Activated T-helper 1 cell treated with anti-CD3 and anti-CD28 coated beads, Interleukin-12 subunit alpha, Interleukin-12 subunit beta, Interleukin-2, Interleukin-4 antibody, amounts not matched to agents 30 ng/mL and 10 ng/mL and 1 ng/mL, durations not matched to agents 14 hours and 24 hours and 36 hours (primary cell): ENCODE data around the gene LYPD8. TPM values are rescaled to one million over a fixed set of nuclear protein-coding genes. Genes with fewer than 3 reads are reported as not detected.

Source experiments
- DNase-seq: peaks from one replicate; pipeline ENCODE4 v3.0.0; 2021; ENCODE audit warnings: low spot score
- H3K27ac Mint-ChIP-seq: one replicate; pipeline ENCODE4 v1.8.0; 2021; ENCODE audit warnings: mild to moderate bottlenecking, mixed read lengths
- H3K27me3 Mint-ChIP-seq: one replicate; pipeline ENCODE4 v1.8.0; 2022; ENCODE audit warnings: mild to moderate bottlenecking, moderate library complexity, mixed read lengths; ENCODE audit not compliant: insufficient read depth
- H3K36me3 Mint-ChIP-seq: one replicate; pipeline ENCODE4 v1.8.0; 2021; ENCODE audit warnings: low read depth, mixed read lengths
- H3K4me1 Mint-ChIP-seq: one replicate; pipeline ENCODE4 v1.8.0; 2021; ENCODE audit warnings: low read depth, mixed read lengths
- H3K4me3 Mint-ChIP-seq: one replicate; pipeline ENCODE4 v1.8.0; 2021; ENCODE audit warnings: mild to moderate bottlenecking, moderate library complexity, mixed read lengths
- H3K9me3 Mint-ChIP-seq: one replicate; pipeline ENCODE4 v1.8.0; 2021; ENCODE audit warnings: mixed read lengths
- intact Hi-C: fragments of 100-400 bp; cut with micrococcal nuclease; formaldehyde crosslinking; loops from one replicate; pipeline ENCODE4 v1.15.1; 2024
- total RNA-seq: library from RNA; stranded (reverse); gene quantifications from 2 replicates; pipeline ENCODE4 v1.2.3, GENCODE V29; 2022

LYPD8 gene
- total RNA-seq, 1 donor from 2014 or later, result not detected

DNA sequence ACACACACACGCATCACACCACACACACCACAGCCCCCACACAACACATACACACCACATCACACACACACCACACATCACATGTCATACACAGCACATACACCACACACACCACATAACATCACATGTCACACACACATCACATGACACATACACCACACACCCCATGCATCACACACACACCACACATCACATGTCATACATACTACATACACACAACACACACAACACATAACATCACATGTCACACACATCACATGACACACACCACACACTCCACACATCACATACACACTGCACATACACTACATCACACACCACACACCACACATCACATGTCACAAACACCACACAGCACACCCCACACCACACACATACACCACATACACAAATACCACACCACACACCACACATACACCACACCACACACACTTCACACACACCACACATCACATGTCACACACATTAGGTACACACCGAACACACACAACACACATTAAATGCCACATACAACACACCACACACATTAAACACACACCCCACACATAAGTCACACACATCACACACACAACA, 1.8 kb downstream of the LYPD8 start:
- H3K4me1 Mint-ChIP-seq, result no peaks in the 10 kb centered on the region
- no peak for DNase-seq
- H3K36me3 Mint-ChIP-seq, result no peaks in the 10 kb centered on the region
- intact Hi-C loops, result no loop called here
- no peaks in the 10 kb centered on the region for H3K27me3 Mint-ChIP-seq
- H3K9me3 Mint-ChIP-seq, result no peaks in the 10 kb centered on the region
- no peak overlapping the region for H3K27ac Mint-ChIP-seq
- H3K4me3 Mint-ChIP-seq, result no peak overlapping the region

DNA sequence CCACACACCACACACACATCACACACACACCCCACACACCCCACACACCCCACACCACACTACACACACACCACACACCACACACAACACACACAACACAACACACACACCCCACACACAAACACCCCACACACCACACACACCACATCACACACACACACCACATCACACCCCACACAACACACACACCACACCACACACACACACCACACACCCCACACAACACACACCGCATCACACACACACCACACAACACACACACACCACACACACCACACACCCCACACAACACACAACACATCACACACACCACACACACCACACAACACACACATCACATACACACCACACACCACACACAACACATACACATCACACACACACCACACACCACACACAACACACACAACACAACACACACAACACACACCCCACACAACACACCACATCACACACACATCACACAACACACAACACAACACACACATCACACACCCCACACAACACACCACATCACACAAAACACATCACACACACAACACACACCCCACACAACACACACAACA, 2.4 kb downstream of the LYPD8 start:
- H3K9me3 Mint-ChIP-seq, result no peaks in the 10 kb centered on the region
- intact Hi-C loops, result no loop called here
- DNase-seq, result no peak

DNA sequence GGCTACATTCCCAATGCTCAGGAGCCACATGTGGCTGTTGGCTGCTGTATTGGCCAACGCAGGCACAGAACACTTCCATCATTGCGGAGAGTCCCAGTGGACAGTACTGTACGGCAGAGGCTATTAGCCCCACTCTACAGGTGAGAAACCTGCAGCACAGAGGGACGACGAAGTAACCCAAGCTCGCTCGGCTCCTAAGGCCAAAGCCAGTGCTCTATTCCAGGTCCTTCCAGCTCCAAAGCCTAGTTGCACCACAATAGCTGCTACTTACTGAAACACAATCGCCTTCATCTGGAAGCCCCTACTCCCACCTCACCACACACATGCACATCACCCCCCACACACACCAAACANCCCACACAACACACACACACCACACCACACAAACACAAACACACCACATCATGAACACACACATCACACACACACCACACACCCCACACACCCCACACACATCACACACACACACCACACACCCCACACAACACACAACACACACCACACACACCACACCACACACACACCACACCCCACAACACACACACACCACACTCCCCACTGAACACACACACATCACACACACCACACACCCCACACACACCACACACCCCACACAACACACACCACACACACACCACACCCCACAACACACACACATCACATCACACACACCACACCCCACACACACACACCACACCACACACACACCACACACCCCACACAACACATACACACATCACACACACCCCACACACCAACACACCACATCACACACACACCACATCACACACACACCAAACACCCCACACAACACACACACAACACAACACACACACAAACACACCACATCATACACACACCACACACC, 3.2 kb downstream of the LYPD8 start:
- Mint-ChIP-seq H3K36me3 (no peaks in the 10 kb centered on the region), H3K4me3 (no peak overlapping the region), H3K4me1 (no peaks in the 10 kb centered on the region), H3K27me3 (no peaks in the 10 kb centered on the region), H3K27ac (no peak overlapping the region), H3K9me3 (no peaks in the 10 kb centered on the region)
- no peak for DNase-seq
- intact Hi-C loops, result no loop called here

More for the DNA sequence above, 2.4 kb downstream of the LYPD8 start:
- Mint-ChIP-seq H3K27ac (no peak overlapping the region), H3K4me1 (no peaks in the 10 kb centered on the region), H3K36me3 (no peaks in the 10 kb centered on the region), H3K4me3 (no peak overlapping the region), H3K27me3 (no peaks in the 10 kb centered on the region)

DNA sequence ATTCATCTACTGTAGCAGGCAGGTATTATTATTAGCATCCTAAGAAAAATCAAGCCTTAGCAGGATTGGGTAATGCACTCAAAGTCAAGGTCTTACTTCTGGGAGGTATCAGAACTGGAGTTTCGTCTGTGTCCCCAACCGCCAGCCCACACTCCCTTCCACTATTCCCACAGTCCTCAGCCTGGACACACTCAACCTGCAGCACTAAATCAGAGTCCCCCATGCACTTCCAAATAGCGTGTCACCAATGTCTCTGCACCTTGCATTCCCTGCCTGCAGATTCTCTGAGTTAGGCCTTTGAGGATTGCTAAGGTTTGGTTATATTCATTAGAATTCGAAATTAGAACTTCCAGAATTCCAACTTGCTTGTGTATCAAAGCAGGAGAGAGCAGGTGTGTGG, 3.9 kb downstream of the LYPD8 start:
- intact Hi-C loops, result no loop called here
- H3K4me3 Mint-ChIP-seq, result no peak overlapping the region
- no peak overlapping the region for H3K27ac Mint-ChIP-seq
- DNase-seq, result no peak
- no peaks in the 10 kb centered on the region for H3K36me3 Mint-ChIP-seq
- H3K27me3 Mint-ChIP-seq, result no peaks in the 10 kb centered on the region
- H3K9me3 Mint-ChIP-seq, result no peaks in the 10 kb centered on the region
- H3K4me1 Mint-ChIP-seq, result no peaks in the 10 kb centered on the region

DNA sequence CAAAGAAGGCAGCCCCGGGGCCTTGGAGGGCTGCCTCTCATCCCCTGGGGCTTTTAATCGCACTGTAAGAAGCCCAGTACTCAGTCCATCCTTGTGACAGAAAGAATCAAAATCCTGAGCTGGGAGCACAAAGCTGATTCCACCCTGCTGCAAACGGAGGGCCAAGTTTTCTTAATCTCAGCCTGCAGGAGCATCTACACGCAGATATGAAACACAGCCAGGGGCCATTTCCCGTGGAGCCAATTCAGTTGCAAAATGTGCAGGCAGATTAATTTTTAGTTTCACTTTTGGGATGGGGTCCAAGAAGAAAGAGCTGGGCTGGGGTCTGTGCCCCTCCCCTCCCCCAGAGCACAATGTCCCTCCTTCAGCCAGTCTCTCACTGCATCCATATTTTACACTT, 4.4 kb downstream of the LYPD8 start:
- Mint-ChIP-seq H3K36me3 (no peaks in the 10 kb centered on the region), H3K9me3 (no peaks in the 10 kb centered on the region), H3K27ac (no peak overlapping the region), H3K4me3 (no peak overlapping the region), H3K4me1 (no peaks in the 10 kb centered on the region), H3K27me3 (no peaks in the 10 kb centered on the region)
- no peak for DNase-seq
- intact Hi-C loops, result no loop called here

DNA sequence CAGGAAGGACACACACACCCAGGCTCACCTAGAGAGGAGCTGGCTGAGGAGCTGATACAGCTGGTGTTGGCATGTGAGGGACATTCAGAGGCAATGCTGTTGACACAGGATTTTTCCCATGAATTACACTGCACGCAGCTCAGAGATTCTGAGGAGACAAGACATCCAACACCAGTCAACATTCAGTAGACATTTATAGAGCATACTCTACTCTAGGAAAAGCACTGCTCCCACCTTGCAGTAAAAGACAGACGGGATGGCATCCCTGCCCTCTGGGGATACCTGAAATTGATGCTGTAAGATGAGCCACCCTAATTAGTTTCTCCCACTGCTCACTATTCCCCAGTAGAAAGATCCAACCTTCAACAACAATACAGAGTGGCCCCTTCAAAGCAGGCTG, 5.1 kb downstream of the LYPD8 start:
- Mint-ChIP-seq H3K36me3 (no peaks in the 10 kb centered on the region), H3K4me1 (no peaks in the 10 kb centered on the region), H3K27ac (no peak overlapping the region), H3K27me3 (no peaks in the 10 kb centered on the region), H3K9me3 (no peaks in the 10 kb centered on the region), H3K4me3 (no peak overlapping the region)
- intact Hi-C loops, result no loop called here
- no peak for DNase-seq

DNA sequence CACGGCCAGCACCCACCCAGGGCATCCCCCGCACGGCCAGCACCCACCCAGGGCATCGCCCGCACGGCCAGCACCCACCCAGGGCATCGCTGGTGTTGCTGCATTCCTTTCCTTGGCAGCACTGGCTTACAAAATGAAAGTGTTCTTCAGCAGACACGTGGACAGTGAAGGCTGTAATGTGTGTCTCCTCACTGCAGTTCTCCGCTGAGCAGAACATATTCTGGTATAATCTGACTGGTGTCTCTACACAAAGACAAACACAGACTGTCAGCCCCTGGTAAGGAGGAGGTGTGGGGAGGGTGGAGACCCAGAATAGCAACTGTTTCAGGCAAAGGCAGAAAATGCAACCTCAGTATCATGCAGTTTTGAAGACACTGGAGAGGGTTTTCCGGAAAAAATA, 7.3 kb downstream of the LYPD8 start:
- Mint-ChIP-seq H3K4me1 (no peaks in the 10 kb centered on the region), H3K36me3 (no peaks in the 10 kb centered on the region), H3K27ac (no peak overlapping the region), H3K27me3 (no peaks in the 10 kb centered on the region), H3K9me3 (no peaks in the 10 kb centered on the region), H3K4me3 (no peak overlapping the region)
- intact Hi-C loops, result no loop called here
- DNase-seq, result no peak

DNA sequence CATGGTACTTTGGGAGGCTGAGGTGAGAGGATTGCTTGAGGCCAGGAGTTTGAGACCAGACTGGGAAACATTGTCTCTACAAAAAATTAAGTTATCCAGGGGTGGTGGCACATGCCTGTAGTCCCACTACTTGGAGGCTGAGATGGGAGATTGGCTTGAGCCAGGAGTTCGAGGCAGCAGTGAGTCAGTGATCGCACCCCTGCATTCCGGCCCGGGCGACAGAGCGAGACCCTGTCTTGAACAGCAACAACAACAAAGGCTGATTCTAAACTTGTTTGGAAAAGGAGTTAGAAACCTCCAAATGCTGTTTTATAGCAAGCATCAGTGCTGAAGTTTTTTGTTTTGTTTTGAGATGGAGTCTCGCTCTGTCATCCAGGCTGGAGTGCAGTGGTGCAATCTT, 14.7 kb downstream of the LYPD8 start:
- no peak overlapping the region for H3K4me3 Mint-ChIP-seq
- intact Hi-C loops, result no loop called here
- no peaks in the 10 kb centered on the region for H3K27me3 Mint-ChIP-seq
- no peak for DNase-seq
- H3K4me1 Mint-ChIP-seq, result no peaks in the 10 kb centered on the region
- H3K36me3 Mint-ChIP-seq, result no peaks in the 10 kb centered on the region
- H3K27ac Mint-ChIP-seq, result no peak overlapping the region
- H3K9me3 Mint-ChIP-seq, result no peaks in the 10 kb centered on the region

DNA sequence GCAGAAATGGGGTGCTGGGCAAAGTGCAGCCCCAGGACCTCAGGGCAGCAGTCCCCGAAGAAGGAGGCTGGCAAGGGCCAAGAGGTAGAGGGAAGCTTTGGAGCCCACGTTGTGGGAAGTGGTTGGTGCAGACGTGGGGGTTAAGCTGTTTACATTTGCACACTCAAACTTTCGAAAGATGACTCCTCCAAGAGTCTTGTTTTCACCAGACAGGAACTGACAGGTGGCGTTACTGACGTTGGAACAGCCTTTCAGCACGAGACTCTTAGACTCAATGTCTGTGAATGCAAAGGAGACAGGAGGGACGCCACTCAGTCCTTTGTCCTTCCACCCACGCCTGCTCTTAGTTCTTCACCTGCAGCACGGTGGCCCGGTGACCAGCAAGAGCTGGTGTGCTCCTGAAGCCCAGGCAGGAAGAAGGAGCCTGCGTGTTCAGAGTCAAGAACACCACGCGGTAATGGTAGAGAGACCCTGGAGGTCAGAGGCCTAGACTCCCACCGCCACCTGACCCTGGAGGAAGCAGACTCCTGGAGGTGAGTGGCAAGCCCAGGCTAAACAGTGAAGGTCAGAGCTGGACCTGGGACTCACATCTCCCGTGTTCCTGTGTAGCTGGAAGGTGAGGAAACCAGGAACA, 15.9 kb downstream of the LYPD8 start:
- intact Hi-C loops, result no loop called here
- Mint-ChIP-seq H3K27ac (no peak overlapping the region), H3K4me3 (no peak overlapping the region), H3K27me3 (no peaks in the 10 kb centered on the region), H3K36me3 (no peaks in the 10 kb centered on the region), H3K4me1 (no peaks in the 10 kb centered on the region), H3K9me3 (no peaks in the 10 kb centered on the region)
- no peak for DNase-seq

DNA sequence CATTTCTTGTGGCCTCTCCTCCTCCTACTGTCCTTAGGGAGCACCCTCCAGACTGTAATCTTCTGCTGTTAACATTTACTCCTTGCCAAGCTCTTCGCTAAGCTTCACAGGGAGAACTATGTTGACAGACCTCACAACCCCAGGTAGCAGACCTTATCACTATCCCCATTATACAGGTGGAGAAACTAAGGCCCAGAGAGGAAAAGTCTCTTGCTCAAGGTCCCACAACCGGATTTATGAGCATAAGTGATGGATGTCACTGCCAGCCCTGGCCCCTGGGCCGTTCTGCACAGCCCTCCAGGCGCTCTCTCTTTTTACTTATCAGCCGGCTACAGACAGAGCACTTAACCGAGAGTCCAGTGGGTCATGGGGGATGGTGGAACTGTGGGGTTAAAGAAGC, 18.1 kb downstream of the LYPD8 start:
- Mint-ChIP-seq H3K4me3 (no peak overlapping the region), H3K27me3 (no peaks in the 10 kb centered on the region), H3K4me1 (no peaks in the 10 kb centered on the region), H3K9me3 (no peaks in the 10 kb centered on the region), H3K36me3 (no peaks in the 10 kb centered on the region), H3K27ac (no peak overlapping the region)
- intact Hi-C loops, result no loop called here
- DNase-seq, result no peak

DNA sequence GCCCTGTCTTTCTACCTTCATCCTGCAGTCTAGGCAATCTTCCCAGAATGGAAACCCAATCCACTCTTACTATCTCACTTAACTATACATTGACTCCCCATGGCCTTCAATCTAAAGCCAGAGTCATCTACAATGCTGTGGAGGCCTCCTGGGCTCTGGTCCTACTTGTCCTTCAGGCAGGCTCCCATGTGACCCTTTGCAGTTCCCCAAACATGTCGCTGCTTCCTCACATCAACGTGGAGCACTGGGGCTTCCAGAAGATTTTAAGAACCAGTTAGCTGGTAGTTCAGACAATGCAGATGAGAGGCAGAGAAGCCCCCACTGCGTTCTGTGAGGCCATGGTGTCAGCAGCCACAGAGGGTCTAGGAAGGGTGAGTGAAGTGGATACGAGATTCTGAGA, 18.6 kb downstream of the LYPD8 start:
- H3K4me3 Mint-ChIP-seq, result no peak overlapping the region
- intact Hi-C loops, result no loop called here

DNA sequence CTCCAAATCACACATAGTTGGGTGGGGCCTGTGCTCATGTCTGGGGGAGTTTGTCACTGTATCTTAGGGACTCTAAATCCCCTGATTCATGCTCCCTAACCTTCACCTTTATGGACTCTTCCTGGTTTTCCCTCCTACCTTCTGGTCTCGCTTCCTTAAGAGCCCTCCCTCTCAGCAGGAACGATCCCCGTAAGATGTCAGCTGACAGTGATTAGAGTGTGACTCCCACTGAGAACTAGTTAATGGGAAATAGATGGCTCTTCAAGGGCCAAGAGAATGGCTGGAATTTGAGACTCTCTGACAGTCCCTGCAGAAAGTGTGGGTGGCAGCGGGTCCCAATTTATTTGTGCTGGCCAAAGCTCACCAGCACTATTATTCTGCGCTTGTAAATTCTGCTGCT, 22.0 kb downstream of the LYPD8 start:
- Mint-ChIP-seq H3K27ac (no peak overlapping the region), H3K4me1 (no peaks in the 10 kb centered on the region), H3K27me3 (no peaks in the 10 kb centered on the region), H3K4me3 (no peak overlapping the region), H3K9me3 (no peaks in the 10 kb centered on the region), H3K36me3 (no peaks in the 10 kb centered on the region)
- DNase-seq, result no peak
- intact Hi-C loops, result no loop called here

More for the DNA sequence above, 18.6 kb downstream of the LYPD8 start:
- Mint-ChIP-seq H3K4me1 (no peaks in the 10 kb centered on the region), H3K27ac (no peak overlapping the region), H3K36me3 (no peaks in the 10 kb centered on the region), H3K27me3 (no peaks in the 10 kb centered on the region), H3K9me3 (no peaks in the 10 kb centered on the region)
- no peak for DNase-seq
